Stimulated activated CD4-positive, alpha-beta T cell treated with anti-CD3 and anti-CD28 coated beads, TNF-alpha, amount 100 ng/mL, for 4 hours (primary cell): ENCODE results near the gene TJP1.
"Not testable (repeated sequence)": the region's sequence is repeated elsewhere in the genome, so short reads cannot be mapped to it uniquely, and the experiment has no call there.

ENCODE experiments used
- DNase-seq, 3 experiments: peaks; one replicate each; pipeline ENCODE4 v3.0.0-alpha.2; 2020; ENCODE audit warnings: low read depth in 3 of 3

Gene TJP1

DNA sequence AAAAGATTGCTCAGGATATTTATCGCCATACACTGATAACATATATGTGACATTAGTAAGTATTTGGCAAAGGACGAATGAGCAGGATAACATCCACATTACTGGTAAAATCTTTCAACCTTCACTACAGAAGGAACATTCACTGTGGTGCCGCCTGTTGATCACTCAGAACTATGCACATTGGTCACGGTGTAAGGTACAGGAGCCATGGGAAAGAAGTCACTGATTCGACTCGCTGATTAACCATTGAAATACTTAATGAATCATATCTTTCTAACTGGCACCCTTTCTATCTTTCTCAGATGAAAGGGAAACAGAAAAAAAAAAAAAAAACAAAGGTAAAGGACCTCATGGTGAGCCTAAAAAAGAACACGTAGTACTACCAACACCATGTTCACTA, 68.8 kb downstream of the TJP1 start:
- DNase-seq: no peak

DNA sequence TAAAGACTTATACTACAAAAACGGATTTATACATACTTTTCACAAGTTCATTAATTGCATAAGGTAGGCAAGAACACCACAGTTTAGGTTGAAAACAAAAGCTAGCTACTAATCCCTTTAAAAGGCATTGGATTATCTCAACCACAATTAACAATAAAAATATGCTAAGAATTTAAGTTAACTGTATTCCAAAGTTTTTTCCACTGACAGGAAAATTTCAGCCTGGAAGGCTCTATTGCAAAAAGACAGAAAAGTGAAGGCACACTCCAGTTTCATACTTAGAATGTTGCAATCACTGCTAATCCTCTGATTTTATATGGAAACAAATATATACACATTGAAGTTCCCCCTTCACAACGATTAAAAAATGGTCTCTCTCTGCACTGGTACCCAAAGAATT, 71.5 kb downstream of the TJP1 start:
- DNase-seq: no peak

DNA sequence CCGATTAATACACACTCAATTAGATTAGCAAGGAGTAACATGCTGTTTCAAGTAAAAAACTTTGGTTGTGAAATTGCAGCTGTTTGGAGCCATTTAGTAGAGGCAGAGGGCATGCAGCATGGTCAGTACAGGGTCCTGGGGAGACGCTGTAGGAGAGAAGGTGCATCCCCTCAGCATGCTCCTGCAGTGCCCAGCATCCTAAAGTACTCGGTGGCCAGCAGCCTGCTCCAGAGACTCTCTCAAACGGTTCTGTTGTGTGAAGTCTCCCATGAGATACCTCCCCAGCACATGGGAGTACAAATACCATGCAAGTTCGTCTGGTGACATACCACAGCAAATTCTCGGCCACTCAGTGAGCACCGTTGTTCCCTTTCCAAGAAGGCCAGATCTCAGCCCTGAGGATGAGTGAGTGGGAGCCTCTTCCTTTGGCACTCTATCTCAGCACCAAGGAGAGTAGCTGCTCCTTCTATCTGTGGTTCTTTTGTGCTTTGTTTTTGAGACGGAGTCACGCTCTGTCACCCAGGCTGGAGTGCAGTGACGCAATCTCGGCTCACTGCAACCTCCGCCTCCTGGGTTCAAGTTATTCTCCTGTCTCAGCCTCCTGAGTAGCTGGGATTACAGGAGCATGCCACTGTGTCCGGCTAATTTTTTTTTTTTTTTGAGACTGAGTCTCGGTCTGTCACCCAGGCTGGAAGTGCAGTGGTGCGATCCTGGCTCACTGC, 72.7 kb downstream of the TJP1 start:
- no peak for DNase-seq

DNA sequence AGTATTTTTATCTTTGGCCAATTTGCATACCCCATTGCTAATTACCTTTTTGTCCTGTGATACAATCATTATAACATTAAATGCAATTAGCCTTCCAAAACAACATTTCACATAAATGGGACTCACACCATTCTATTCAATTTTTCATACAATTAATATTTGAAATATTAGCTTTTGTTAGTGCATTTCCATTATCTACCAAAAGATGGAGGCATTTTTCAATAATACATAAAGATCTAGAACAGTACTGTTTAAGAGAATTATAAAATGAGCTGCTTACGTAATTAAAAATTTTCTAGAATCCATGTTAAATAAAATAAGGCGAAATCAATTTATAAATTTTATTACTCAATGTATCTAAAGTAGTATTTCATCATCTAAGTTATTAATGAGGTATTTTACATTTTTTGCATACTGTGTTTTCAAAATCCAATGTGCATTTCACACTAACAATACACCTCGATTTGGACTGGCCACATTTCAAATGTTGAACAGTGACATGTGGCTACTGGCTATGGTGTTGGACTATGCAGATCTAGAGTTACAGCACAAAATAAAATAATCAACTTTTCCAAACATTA, 74.3 kb downstream of the TJP1 start:
- no peak for DNase-seq

DNA sequence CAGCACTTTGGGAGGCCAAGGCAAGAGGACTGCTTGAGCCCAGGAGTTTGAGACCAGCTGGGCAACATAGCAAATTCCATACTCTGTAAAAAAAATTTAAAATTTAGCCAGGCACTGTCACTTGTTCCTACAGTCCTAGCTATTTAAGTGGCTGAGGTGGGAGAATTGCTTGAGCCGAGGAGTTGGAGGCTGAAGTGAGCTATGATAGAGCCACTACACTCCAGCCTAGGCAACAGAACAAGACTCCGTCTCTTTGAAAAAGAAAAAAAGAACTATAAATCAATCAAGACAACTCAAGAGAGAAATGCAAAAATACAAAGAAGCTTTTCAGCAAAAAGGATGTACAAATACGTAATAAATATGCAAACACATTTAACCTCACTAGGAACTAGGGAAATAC, 78.8 kb downstream of the TJP1 start:
- no peak for DNase-seq

DNA sequence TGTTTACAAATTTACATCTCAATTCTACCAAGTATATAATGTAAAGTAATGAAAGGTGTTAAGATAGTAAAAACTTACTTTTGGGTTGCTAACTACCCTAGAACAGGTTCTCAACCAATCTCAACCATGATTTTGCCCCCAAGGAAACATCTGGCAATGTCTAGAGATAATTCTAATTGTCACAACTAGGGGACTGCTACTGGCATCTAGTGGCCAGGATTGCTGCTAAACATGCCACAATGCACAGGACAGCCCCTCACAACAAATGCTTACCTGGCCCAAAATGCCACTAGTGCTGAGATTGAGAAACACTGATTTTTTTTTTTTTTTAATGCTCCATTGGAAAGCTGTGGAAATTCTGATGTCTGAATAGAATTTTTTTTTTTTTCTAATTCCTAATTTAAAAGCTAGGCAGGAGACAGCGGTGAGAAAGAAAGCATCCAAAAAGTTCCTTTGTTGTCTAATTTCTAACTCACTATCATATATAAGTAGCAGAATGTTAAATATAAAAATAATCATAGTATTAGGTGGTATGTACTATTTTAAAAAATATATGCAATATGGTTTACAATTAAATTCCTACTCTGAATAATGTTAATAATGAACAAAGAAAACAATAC, 81.5 kb downstream of the TJP1 start:
- DNase-seq: no peak

DNA sequence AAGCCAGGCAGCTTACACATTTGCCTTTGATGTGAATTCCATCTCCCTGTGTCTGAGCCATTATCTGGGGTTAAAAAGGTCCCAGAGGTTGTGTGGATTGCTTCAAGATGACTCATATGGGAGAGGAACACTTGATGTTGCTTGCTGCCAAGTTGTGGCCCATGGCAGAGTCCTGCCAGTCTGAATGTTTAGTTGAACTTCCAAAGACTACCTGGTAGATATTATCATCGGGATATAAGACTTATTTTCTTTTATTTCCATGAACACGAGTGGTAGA, 85.6 kb downstream of the TJP1 start:
- no peak for DNase-seq

DNA sequence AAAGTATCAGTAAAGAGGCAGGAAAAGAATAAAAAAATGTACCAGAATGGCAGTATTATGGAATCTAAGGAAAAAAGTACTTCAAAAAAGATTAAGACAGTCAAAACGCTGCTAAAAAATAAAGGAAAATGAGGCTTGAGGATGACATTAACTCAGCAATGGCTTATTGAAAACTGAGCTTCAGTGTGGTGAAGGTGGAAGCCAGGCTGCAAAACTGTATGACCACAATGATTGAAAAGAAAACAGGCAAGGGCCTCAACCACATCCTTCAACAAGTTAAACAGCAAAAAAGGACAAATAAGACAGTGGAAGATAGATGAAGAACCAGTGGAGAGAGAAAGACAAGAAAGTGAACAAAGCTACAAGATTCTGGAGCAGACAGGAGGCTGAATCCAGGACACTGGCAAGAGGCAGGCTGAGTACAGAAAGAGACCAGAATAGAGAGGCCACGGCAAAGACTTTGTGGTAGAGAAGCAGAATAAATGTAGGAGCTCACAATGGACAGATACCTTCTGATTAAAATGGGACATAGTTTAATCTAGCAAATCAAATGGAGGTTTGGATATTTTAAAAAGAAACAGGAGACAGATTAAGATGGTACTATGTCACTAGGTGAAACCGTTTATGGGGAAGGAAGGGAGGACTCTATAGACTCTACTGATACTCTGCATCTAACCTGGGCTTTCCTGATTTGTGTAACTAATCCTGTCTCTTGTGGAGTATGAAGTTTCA, 86.1 kb downstream of the TJP1 start:
- no peak for DNase-seq

DNA sequence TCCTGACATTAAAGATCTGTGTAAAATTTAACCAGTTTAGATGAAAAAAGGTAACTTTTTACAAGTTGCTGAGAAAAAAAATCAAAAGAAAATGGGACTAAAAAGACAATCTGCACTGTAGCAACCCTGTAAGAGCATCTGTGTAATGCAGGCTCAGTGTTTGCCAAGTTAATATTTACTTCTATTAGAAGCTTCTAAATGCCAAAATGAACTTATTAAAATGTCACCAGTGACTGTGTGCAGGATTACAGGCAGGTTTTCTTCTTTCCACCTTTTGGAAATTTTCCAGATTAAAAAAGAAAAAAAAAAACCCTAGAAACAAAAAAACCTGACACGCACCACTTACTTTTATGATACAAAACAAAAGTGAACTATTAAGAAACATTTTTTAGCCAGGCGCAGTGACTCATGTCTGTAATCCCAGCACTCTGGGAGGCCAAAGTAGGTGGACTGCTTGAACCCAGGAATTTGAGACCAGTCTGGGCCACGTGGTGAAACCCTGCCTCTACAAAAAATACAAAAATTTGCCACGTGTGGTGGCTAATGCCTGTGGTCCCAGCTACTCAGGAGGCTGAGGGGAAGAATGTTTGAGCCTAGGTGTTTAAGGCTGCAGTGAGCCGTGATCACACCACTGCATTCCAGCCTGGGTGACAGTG, 87.2 kb downstream of the TJP1 start:
- DNase-seq: no peak

DNA sequence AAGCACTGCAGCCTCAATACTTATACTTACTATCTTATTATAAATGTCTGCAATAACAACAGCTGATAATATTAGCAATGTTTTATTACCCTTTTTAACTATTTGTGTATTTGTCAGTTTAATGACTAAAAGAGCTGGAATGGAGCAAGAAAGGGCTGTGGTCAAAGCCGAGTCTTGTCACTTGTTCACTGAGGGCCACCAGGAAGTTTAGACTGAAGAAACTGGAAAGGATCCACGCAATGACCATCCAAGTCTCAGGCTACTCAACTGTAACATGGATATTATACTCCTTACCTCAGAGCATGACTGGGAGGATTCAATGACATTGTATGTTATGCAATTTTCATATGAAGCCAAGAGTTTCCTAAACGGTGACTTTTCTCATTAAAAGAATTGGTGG, 90.4 kb downstream of the TJP1 start:
- DNase-seq: no peak

DNA sequence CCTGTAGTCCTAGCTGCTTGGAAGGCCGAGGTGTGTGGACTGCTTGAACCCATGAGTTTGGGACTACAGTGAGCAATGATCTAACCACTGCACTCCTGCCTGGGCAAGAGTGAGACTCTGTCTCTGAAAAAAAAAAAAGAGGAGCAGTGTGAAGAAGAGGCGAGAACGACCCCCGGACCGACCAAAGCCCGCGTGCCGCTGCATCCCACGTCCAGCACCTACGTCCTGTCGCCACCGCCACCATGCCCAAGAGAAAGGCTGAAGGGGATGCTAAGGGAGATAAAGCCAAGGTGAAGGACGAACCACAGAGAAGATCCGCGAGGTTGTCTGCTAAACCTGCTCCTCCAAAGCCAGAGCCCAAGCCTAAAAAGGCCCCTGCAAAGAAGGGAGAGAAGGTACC, 91.8 kb downstream of the TJP1 start:
- not testable (repeated sequence) for DNase-seq

DNA sequence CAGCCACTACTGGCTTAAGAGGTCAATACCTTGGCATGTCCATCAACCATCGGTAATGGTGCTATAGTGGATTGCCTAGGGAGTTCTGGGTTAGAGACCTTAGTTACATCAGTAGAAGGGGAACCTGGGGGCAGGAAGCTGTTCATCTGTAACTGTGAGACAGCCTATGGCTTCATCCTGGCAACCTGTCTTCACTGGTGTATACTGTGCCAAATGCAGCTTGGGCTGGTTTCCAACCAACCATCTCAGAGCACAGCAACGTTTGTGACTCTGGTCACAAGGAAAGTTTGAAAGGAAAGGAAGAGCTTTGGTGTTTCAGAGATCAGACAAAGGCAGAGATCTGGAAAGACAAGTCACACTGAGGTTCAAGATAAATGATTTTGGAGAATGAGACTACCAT, 93.8 kb downstream of the TJP1 start:
- DNase-seq: no peak

DNA sequence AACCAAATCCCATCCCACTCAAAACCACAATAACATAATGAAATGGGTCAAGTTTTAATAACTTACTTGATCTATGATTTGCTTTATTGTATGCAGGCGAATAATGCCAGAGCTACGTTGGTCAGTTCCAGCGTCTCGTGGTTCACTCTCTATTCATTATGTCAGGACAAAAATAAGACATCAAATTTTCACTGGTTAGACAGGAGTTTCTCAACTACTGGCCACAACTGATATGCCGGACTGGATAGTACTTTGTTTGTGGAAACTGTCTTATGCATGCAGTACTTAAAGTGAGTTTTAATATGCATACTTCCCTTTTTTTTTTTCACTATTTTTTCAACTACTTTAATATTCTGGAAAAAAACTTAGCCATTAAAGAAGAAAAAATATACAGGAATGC, 94.4 kb downstream of the TJP1 start:
- no peak for DNase-seq

DNA sequence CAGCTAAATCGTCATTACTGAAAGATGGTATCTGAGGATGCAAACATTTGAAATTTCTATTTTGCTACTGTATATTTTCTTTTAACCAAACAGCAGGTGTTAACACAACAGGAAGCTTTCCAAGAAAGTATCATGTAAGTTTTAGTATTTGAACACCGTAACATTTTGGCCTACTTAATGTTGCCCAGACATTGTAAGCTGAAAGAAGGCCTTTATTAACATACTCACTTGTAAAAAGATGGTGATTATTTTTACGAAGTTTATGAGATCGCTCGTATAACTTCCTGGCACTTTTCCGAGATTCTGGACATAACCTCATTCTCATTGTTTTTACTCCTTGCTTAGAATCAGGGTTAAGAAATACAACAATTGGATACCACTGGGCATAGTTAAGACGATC, 95.7 kb downstream of the TJP1 start:
- DNase-seq: no peak

DNA sequence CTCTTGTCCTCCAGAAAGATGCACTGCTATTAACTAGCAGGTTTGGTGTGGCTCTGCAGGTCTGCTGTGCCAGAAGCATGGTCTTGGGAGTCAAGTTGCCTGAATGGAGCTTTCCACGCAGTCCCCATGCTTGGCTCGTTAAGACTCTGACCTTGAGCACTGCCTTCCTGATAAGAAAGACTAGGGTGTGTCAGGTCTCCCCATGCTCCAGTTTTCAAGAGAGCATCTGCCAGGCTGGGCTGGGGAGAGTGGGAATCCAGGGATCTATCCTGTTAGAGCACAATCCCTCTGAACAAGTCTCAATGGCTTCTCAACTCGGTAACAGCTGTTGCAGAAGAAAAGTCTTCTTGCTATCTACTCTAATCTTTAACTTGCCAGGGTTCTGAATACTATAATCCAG, 98.2 kb downstream of the TJP1 start:
- no peak for DNase-seq

DNA sequence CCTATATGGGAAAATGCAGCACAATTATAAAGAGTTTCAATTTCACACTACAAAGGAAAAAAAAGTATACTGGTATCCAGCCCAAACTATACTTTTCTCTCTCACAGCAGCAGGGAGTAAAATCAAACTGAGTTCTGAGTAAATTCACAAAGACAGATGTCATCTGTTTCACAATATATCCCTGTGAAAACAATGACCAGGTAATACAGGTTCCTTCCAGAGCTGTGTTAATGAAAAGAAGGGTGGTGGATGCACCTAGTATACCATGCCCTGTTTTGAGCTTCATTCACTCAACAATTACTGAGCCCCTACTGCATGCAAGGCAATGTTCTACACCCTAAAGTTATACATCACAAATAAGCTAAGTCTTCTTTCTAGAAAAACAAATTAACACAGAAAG, 108.5 kb downstream of the TJP1 start:
- DNase-seq: no peak

DNA sequence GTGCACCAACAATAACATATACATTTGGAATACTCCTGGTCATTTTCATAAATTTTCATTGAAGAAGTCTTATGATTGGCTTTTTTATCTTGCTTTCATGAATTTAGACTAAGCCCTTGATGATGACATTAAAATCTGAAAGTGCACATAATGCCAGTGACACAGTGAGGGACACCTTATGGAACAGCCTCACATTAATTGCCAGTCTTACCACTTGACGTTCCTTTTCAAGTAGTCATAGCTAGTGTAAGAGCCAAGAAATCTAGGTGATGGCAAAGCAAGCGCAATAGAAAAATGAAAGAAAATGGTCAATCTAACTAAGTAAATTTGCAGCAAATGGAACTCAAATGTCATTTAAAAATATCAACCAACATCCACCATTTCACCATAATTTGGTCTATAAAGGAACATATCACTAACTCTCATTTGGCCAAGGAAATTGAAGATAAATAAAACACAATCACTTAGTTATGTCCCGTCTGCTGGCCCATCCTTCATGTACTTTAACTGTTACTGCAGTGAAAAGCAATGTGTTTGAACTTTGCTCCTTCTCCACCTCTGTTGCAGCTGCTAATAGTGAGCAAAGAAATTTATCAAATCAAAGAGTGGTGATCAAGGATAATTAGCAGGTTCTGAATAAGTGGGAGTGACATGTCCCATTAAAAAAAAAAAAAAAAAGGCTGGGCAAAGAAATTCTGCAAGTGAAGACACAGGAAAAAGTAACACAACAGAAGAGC, 110.0 kb downstream of the TJP1 start:
- DNase-seq: no peak

DNA sequence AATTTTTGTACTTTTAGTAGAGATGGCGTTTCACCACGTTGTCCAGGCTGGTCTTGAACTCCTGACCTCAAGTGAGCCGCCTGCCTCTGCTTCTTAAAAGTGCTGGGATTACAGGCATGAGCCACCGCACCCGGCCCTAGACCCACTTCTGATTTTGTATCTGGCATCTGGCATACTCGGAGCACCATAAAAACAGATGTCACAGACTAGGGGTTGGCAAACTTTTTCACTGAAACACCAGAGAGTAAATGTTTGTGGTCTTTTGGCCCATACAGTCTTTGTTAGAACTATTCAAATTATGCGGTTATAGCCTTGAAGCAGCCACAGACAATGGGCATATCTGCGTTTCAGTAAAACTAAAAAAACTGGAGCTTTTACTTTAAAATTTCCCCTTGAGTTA, 110.7 kb downstream of the TJP1 start:
- no peak for DNase-seq

DNA sequence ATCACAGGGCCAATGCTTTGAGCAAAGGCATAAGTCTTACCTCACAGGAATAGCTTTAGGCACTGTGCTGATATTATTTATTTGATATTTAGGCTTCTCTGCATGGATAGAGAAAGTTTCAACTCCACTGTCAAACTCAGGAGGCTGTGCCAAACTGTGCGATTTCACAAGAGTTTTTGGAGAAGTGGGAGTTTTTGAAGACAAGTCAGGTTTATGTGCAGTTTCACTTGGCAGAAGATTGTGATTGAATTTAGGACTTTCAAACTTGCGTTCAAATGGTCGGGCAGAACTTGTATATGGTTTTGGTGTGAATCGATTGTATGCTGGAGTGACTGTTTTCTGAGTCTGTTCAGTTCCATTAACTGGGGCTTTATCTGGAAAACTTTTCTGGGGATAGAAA, 113.7 kb downstream of the TJP1 start:
- DNase-seq: no peak

DNA sequence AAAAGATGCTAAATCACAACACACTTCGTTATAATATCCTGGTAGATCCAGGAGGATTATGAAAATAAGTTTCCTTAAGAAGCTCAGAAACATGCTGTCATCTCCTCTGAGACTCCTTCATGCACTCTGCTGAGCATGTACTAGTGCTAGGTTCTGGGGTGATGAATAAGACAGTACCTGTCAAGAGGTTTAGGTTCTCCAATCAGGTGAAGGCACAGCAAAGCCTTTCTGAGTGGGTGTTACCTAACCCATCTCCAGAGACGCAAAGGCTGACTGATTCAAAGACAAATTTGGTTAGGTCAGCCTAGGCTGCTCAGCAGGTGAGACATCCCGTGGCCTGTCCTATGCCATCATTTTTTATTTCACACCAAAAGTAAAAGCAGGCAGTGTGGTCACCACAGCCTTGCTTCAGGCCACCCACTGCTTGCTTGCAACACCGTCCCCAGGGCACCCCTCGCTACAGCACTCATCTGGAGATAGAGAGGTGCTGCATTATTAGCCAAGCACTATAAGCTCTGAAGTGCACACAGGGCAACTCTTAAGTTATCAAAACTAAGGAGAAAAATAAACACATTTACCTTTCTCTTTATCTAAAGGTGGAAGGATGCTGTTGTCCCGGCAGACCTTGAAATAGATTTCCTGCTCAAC, 117.2 kb downstream of the TJP1 start:
- no peak for DNase-seq

DNA sequence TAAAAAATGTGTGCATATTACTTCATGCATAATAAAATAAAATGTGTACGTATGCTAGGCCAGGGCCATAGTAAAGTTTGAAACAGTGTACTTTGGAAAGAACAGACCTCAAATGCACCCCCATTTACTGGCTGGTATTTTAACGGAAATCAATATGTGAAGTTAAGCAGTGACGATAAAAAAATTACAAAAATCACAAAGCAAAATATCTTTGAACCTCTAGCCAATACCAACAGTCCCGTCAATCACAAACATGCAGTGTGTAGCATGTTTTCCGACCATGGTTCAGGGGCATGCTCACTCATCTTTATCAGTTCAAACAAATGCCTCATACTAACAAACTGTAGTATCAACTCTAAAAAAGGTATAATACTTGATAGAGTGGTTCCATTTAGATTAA, 121.1 kb downstream of the TJP1 start:
- no peak for DNase-seq
